Activated CD8-positive, alpha-beta memory T cell treated with anti-CD3 and anti-CD28 coated beads for 4 hours (primary cell): Measurements from ENCODE around the gene RAB7A.
"Not testable (repeated sequence)": the region's sequence is repeated elsewhere in the genome, so short reads cannot be mapped to it uniquely, and the experiment has no call there.

Experiments used
- DNase-seq, 2 donors: peaks; one replicate each; pipeline ENCODE4 v3.0.0-alpha.2; 2020; ENCODE audit warnings: low read depth in 2 of 2

The RAB7A gene

GRCh38 chr3:128710816-128711433 is 15.1 kb upstream of the RAB7A start:
- DNase-seq, result no peak

- no peak for DNase-seq
Observed at GRCh38 chr3:128712848-128713247, 13.1 kb upstream of the RAB7A start.

DNA sequence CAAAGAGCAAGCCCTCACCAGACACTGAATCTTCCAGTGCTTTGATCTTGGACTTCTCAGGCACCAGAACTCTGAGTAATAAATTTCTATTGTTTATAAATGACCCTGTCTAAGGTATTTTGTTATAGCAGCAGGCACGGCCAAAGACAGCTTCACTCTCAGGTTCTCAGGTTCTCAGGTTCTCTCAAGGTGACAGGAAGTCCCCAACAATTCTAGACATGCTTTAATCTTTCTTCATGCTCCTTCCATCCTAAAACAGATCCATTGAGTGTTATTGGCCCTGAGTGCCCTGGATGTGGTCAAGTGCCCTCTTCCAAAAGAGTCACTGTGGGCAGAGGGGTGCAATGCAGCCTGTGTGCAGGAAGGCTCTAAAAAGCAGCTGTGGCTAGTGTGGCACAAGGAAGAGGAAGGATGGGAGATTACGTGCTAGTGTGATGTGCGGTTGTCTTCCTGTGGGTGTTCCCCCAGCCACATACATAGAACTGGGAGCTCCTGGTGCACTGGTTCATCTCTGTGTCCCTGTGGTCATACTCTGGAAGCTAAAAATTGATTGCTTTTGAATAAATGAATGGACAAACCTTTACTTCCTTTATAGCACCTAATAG is 11.0 kb upstream of the RAB7A start:
- no peak for DNase-seq

GRCh38 chr3:128718892-128719291 is 7.1 kb upstream of the RAB7A start:
- not testable (repeated sequence) for DNase-seq

GRCh38 chr3:128720891-128721290 is 5.1 kb upstream of the RAB7A start:
- no peak for DNase-seq

DNA sequence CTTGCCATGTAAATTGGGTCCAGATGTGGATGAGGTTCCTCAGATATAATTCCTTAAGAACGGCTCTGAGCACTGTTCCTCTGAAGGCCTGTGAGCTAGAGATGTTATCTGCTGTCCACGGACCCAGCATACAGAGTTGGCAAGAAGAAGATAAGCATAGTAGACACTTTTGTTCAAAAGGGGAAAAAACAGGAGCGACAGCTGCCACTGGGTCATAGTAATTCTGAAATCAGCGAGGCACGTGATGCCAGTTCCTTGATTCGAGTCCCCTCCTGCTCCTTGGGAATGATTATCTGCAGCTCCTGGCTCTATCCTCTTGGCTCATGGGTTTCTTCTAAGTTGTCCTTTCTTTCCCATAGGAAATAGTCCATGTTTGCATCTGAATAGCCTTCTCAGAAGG is 2.5 kb upstream of the RAB7A start:
- no peak for DNase-seq

DNA sequence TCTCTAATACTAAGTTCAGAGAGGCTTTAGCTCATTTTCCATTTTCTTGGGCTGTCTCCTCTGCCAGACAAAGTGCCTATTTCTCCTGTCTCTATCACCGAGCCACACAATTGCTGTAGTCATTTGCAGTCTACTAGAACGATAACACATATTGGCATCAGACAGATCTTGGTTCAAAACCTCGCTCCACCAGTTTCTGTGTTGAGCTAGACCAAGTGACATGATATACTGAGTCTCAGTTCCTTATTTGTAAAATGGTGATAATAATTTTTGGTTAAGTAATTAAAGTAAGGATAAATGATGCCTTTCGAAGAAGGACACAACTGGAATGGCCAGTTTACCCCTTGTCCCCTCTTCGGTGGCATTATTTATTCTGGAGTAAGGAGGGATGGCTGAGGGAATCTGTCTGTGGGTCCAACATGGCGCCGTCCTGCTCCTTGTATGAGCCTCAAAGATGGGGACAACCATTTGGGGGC is 398 bp upstream of the RAB7A start:
- no peak for DNase-seq

- DNase-seq, result no peak
Observed at GRCh38 chr3:128727059-128727458, 1.1 kb downstream of the RAB7A start.

DNA sequence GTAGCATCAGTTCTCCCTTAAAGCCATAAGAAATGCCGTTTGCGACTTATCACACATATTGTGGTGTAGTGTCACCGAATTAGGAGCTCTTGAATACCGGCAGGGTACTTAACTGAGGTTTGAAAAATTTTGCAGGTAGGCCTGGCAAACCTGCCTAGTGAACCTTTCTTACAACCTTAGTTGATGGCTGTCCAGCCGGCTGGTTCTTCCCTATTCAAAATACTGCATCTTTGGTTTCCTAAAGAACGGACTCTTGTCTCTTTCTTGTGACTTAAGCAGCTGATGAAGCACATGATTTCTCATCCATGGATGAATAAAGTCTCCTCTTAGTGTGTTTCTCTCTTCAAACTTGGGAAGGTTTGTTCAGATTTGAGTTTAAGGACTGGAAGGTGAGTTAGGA is 1.5 kb downstream of the RAB7A start:
- DNase-seq, result no peak

DNA sequence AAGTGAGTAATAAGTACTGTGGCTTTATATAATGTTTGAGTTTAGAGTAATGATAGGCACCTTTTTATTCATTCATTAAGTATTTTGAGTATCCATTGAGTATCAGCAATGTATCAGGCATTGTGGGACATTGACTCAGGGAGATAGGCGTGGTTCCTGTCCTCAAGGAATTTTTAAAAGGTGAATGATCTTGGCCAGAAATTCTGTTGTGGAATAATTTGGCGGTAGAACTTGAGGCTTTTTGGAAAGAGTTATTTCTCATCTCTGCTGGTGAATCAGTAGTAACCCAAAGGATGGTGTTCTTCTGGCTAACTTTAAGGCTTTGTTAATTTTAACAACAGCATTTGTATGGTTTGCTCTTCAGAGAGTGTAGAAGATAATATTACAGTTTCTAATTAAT is 2.0 kb downstream of the RAB7A start:
- no peak for DNase-seq

GRCh38 chr3:128728521-128728920 is 2.5 kb downstream of the RAB7A start:
- not testable (repeated sequence) for DNase-seq

DNA sequence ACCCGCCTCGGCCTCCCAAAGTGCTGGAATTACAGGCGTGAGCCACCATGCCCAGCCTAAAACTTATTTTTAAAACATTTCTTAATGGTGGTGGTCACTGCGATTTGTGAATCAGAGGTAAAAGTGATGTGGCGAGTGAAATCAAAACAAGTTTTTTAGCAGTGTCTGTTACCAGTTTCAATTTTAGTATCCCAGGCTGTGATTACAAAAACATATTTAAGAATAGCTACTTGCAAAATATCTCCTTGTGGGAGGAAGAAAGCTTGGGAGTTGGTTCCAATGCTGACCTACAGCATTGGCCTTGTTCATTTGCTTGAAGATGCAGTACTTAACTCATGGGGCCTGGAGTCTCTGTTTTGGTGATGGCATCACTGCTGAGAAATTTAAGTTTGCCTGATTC is 4.5 kb downstream of the RAB7A start:
- no peak for DNase-seq

- DNase-seq, result no peak
Observed at GRCh38 chr3:128734523-128735189, 8.7 kb downstream of the RAB7A start.

DNA sequence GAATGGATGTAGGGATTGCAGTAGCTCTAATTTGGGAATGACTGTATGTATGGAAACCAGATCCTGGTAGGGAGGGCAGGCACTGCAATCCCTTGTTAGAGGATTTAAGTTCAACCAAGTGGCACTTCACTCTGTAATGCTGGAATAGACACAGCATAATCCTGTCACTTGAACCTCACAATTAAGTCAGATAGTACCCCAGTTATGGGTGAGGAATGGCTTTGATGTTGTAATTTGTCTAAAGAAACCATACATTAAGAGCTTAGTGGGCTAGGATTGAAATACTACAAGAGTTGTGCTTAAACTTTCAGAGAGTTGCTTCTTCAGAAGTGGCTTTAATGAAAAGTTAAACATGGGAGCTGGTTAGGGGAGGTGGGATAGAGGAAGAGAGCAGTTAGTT is 9.3 kb downstream of the RAB7A start:
- no peak for DNase-seq

DNA sequence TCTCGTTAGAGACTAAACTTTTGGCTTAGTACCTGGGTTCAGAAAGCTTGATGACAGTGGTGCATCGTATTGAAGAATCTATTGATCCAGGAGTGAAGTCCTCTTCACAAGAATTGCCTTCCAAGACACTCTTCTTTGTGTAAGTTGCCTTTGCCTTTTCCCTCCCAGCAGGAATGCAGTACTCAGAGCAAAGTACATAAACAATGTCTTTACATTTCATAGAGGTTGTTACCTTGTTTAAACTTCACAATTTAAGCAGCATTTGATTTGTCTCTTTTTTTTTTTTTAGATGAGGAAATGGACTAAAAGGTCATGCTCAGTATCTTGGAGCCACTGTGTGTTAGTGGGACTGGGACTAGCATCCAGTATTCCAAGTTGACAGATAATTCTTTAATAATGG is 9.9 kb downstream of the RAB7A start:
- no peak for DNase-seq

DNA sequence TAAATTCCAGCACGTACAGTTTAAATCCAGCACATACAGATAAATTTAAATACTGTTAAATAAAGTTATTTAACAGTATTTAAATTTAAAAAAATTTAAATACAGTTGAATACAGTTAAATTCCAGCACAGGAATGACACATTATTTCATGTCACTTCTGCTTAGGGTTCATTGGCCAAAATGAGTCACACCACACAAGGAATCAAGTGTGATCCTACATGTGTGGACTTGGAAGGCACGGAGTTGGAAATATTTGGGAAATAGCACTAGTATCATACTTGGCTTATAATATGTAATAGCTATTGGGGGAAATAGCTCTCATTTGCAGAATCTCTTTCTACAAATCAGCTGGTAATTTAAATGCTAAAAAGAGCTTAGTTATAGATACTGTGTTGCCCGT is 10.6 kb downstream of the RAB7A start:
- DNase-seq, result no peak

DNA sequence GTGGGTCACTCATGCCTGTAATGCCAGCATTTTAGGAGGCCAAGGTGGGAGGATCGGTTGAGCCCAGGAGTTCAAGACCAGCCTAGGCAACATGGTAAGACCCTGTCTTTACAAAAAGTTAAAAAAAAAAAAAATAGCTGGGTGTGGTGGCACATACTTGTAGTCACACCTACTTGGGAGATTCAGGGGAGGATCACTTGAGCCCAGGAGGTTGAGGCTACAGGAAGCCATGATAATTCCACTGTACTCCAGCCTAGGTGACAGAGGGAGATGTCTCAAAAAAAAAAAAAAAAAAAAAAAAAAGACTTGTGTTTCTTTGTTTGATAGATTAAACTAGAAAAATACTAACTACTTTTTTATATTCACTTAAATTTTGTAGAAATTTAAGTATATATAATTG is 14.6 kb downstream of the RAB7A start:
- no peak for DNase-seq

DNA sequence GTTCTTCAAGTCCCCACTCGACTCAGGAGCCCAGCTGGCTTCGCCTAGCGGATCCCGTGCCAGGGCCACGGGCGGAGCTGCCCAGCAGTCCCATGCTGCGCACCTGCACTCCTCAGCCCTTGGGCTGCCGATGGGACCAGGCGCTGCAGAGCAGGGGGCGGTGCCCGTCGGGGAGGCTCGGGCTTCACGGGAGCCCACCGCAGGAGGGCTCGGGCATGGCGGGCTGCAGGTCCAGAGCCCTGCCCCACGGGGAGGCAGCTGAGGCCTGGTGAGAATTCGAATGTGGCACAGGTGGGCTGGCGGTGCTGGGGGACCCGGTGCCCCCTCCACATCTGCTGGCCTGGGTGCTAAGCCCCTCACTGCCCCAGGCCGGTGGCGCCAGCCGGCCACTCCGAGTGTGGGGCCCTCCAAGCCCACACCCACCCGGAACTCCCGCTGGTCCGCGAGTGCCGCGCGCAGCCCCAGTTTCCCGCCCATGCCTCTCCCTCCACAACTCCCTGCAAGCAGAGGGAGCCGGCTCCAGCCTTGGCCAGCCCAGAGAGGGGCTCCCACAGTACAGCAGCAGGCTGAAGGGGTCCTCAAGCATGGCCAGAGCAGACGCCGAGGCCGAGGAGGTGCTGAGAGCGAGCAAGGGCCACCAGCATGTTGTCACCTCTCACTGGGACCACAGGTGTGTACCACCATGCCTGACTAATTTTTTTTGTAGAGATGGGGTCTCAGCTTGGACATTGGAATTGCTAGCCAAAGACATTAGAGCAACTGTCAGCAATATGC is 17.0 kb downstream of the RAB7A start:
- no peak for DNase-seq

GRCh38 chr3:128745742-128746141 is 19.8 kb downstream of the RAB7A start:
- DNase-seq, result no peak

GRCh38 chr3:128746881-128747280 is 20.9 kb downstream of the RAB7A start:
- DNase-seq, result no peak

DNA sequence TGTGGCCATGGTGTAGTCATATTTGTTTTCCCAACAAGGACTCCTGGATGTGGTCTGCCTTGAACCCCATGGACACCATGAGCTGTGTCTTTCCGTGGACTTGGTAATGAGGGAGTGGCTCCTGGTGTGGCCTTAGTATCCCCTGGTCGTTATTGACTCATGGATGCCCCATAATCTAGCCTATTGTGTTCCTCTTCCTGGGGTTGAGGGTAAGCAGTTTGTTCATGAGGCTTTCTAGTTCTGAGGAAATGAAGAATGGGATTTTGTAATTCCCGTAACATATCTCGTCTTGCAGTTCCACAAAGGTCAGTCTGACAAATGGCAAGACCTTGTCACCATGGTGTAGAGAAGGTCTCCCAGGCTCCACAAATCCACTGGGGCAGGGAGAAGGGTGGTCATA is 22.6 kb downstream of the RAB7A start:
- no peak for DNase-seq

GRCh38 chr3:128749035-128749434 is 23.1 kb downstream of the RAB7A start:
- DNase-seq, result no peak

DNA sequence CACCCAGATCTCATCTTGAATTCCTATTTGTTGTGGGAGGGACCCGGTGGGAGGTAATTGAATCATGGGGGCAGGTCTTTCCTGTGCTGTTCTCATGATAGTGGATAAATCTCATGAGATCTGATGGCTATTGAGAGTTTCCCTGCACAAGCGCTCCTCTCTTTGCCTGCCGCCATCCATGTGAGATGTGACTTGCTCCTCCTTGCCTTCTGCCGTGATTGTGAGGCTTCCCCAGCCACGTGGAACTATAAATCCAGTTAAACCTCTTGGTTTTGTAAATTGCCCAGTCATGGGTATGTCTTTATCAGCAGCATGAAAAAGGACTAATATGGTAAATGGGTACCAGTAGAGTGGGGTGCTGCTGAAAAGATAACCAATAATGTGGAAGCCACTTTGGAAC is 23.6 kb downstream of the RAB7A start:
- not testable (repeated sequence) for DNase-seq
